Fibroblast of lung (primary cell): ENCODE data around the gene NECTIN1. TPM values are rescaled to one million over a fixed set of nuclear protein-coding genes. Genes with fewer than 3 reads are reported as not detected.
A peak's percentile ranks its signal among the peaks of the same experiment; 100 is the strongest.

Source experiments
- DNase-seq, 2 donors: peaks; one replicate each; pipeline versions ENCODE4 v3.0.0 to v3.0.0-alpha.2; 2010; ENCODE audit warnings: low read depth in 2 of 2
- H2AFZ ChIP-seq: 2 replicates; pipeline ENCODE4 v1.5.1; 2012; ENCODE audit warnings: low read length, control low read depth, inconsistent platforms
- H3K27ac ChIP-seq: 2 replicates; pipeline ENCODE4 v1.5.1; 2011; ENCODE audit warnings: low read length, control low read depth; ENCODE audit not compliant: insufficient read depth
- H3K27me3 ChIP-seq: 2 replicates; pipeline ENCODE4 v1.5.1; 2011; ENCODE audit warnings: mild to moderate bottlenecking, low read length; ENCODE audit not compliant: control insufficient read depth, insufficient read depth
- H3K36me3 ChIP-seq: 2 replicates; pipeline ENCODE4 v1.5.1; 2011; ENCODE audit warnings: low read length; ENCODE audit not compliant: control insufficient read depth, insufficient read depth
- H3K4me1 ChIP-seq: 2 replicates; pipeline ENCODE4 v1.5.1; 2011; ENCODE audit warnings: low read length; ENCODE audit not compliant: control insufficient read depth, insufficient read depth; ENCODE audit errors: extremely low read depth
- H3K4me2 ChIP-seq: 2 replicates; pipeline ENCODE4 v1.5.1; 2011; ENCODE audit warnings: low read length, control low read depth; ENCODE audit not compliant: insufficient read depth; ENCODE audit errors: extremely low read depth
- H3K4me3 ChIP-seq, 4 experiments: fragments of 200-600 bp in 1 of 4; sonication (generic) in 1 of 4; replicated peaks in 1 of 4; 2 replicates each; pipeline ENCODE4 v1.5.1; 2011 to 2016; ENCODE audit warnings: low read length in 4 of 4, low read depth in 3 of 4, mild to moderate bottlenecking in 3 of 4, control low read depth in 2 of 4, inconsistent platforms in 1 of 4, mixed read lengths in 1 of 4; ENCODE audit not compliant: insufficient read depth in 1 of 4; ENCODE audit errors: control extremely low read depth in 1 of 4
- H3K79me2 ChIP-seq: 2 replicates; pipeline ENCODE4 v1.5.1; 2012; ENCODE audit warnings: mild to moderate bottlenecking, low read length, inconsistent platforms; ENCODE audit not compliant: control insufficient read depth, insufficient read depth
- H3K9ac ChIP-seq: 2 replicates; pipeline ENCODE4 v1.5.1; 2011; ENCODE audit warnings: mild to moderate bottlenecking, low read length, control low read depth; ENCODE audit not compliant: insufficient read depth
- H3K9me3 ChIP-seq: 2 replicates; pipeline ENCODE4 v1.5.1; 2012; ENCODE audit warnings: low read depth, low read length; ENCODE audit not compliant: control insufficient read depth, insufficient read depth
- H4K20me1 ChIP-seq: 2 replicates; pipeline ENCODE4 v1.5.1; 2011; ENCODE audit warnings: low read length; ENCODE audit not compliant: control insufficient read depth, insufficient read depth; ENCODE audit errors: extremely low read depth
- EZH2 ChIP-seq: IDR thresholded peaks from 2 replicates; pipeline ENCODE4 v1.5.1; 2012; ENCODE audit warnings: low read length, control low read depth, mild to moderate bottlenecking; ENCODE audit errors: missing control alignments
- polyA plus RNA-seq, 2 donors: library from polyadenylated mRNA; depleted of rRNA in 1 of 2; stranded (reverse) in 1 of 2; unstranded in 1 of 2; fragments of >200 nt; gene quantifications; 2 replicates each; pipeline ENCODE4 v1.2.1, GENCODE V29; 2011 to 2012; ENCODE audit warnings: missing spikeins in 1 of 2
- total RNA-seq: library from RNA; depleted of rRNA; stranded (reverse); fragments of >200 nt; gene quantifications from 2 replicates; pipeline ENCODE4 v1.2.1, GENCODE V29; 2014
- TF ChIP-seq, protein P1 (sequence below), 2 donors: IDR thresholded peaks in 1 of 2; conservative IDR thresholded peaks in 1 of 2; 1 replicate in 1 of 2; 2 replicates in 1 of 2; pipeline ENCODE4 v1.5.1; 2011 to 2012; ENCODE audit warnings: low read length in 2 of 2, control low read depth in 1 of 2, inconsistent platforms in 1 of 2, low read depth in 1 of 2, mild to moderate bottlenecking in 1 of 2

NECTIN1 gene
- total and polyA plus RNA-seq, 2 donors (not counting 1 experiment from before 2014, with no cell fraction given): 2.0 to 2.8 TPM

- no peaks in the 10 kb centered on the region for H3K9me3 ChIP-seq
- H3K4me2 ChIP-seq: no peak overlapping the region
- H3K27ac ChIP-seq: no peak overlapping the region
- H2AFZ ChIP-seq: no peak overlapping the region
- no peaks in the 10 kb centered on the region for H4K20me1 ChIP-seq
- no peak for TF ChIP-seq EZH2
- TF ChIP-seq, protein P1, sequence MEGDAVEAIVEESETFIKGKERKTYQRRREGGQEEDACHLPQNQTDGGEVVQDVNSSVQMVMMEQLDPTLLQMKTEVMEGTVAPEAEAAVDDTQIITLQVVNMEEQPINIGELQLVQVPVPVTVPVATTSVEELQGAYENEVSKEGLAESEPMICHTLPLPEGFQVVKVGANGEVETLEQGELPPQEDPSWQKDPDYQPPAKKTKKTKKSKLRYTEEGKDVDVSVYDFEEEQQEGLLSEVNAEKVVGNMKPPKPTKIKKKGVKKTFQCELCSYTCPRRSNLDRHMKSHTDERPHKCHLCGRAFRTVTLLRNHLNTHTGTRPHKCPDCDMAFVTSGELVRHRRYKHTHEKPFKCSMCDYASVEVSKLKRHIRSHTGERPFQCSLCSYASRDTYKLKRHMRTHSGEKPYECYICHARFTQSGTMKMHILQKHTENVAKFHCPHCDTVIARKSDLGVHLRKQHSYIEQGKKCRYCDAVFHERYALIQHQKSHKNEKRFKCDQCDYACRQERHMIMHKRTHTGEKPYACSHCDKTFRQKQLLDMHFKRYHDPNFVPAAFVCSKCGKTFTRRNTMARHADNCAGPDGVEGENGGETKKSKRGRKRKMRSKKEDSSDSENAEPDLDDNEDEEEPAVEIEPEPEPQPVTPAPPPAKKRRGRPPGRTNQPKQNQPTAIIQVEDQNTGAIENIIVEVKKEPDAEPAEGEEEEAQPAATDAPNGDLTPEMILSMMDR (conservative IDR thresholded peaks at IDR 0.05 in 1 of 2, IDR thresholded peaks at IDR 0.05 in 1 of 2; ENCODE audit: low read depth in 1 of 2, low read length in 2 of 2): no peak
- H3K4me1 ChIP-seq: peaks cover 18% of the 10 kb centered on the region
- no peaks in the 10 kb centered on the region for H3K36me3 ChIP-seq
- H3K4me3 ChIP-seq: no peak overlapping the region
- H3K27me3 ChIP-seq: no peaks in the 10 kb centered on the region
- no peaks in the 10 kb centered on the region for H3K79me2 ChIP-seq
- DNase-seq: peak; percentile 84 to 97
- H3K9ac ChIP-seq: no peak overlapping the region
Measured at GRCh38 chr11:119671051-119671450, 57.9 kb downstream of the NECTIN1 start.

- Histone ChIP-seq H3K79me2 (no peaks in the 10 kb centered on the region), H3K27me3 (no peaks in the 10 kb centered on the region), H3K27ac (no peak overlapping the region), H3K9ac (no peak overlapping the region), H3K4me1 (peaks cover 18% of the 10 kb centered on the region), H3K9me3 (no peaks in the 10 kb centered on the region), H3K36me3 (no peaks in the 10 kb centered on the region), H4K20me1 (no peaks in the 10 kb centered on the region), H2AFZ (no peak overlapping the region), H3K4me2 (no peak overlapping the region), H3K4me3 (no peak overlapping the region)
- no peak for DNase-seq
- TF ChIP-seq, protein P1 (conservative IDR thresholded peaks at IDR 0.05 in 1 of 2, IDR thresholded peaks at IDR 0.05 in 1 of 2; ENCODE audit: low read depth in 1 of 2, low read length in 2 of 2): no peak
- TF ChIP-seq EZH2: no peak
Measured at GRCh38 chr11:119669487-119669886, 59.5 kb downstream of the NECTIN1 start.

GRCh38 chr11:119668676-119669075 is 60.3 kb downstream of the NECTIN1 start:
- no peak for DNase-seq
- Histone ChIP-seq H3K9me3 (no peaks in the 10 kb centered on the region), H3K27ac (no peak overlapping the region), H2AFZ (no peak overlapping the region), H3K4me1 (peaks cover 18% of the 10 kb centered on the region), H3K9ac (no peak overlapping the region), H3K4me2 (no peak overlapping the region), H3K36me3 (no peaks in the 10 kb centered on the region), H3K4me3 (no peak overlapping the region), H3K79me2 (no peaks in the 10 kb centered on the region), H3K27me3 (no peaks in the 10 kb centered on the region), H4K20me1 (no peaks in the 10 kb centered on the region)
- TF ChIP-seq, protein P1 (conservative IDR thresholded peaks at IDR 0.05 in 1 of 2, IDR thresholded peaks at IDR 0.05 in 1 of 2; ENCODE audit: low read depth in 1 of 2, low read length in 2 of 2): no peak
- TF ChIP-seq EZH2: no peak
